ENCODE results near the gene LIMD2.

- TF ChIP-seq CTCF (IDR thresholded peaks at IDR 0.05; ENCODE audit: control extremely low read depth in 1 of 3, insufficient read depth in 1 of 3, low read depth in 1 of 3, low read length in 3 of 3) (no peak), POLR2A (IDR thresholded peaks at IDR 0.05; ENCODE audit: control extremely low read depth in 1 of 2, low read depth in 2 of 2, low read length in 2 of 2) (no peak), EZH2 (IDR thresholded peaks at IDR 0.05; ENCODE audit: low read depth, low read length, severe bottlenecking) (no peak), CEBPB (IDR thresholded peaks at IDR 0.05; ENCODE audit: low read depth, low read length) (no peak), HDAC6 (IDR thresholded peaks at IDR 0.05; ENCODE audit: low read depth, low read length) (no peak), BACH1 (IDR thresholded peaks at IDR 0.05; ENCODE audit: low read length) (no peak), MAX (IDR thresholded peaks at IDR 0.05) (no peak), POLR2AphosphoS5 (IDR thresholded peaks at IDR 0.05; ENCODE audit: low read depth, low read length) (no peak), MAFK (IDR thresholded peaks at IDR 0.05; ENCODE audit: low read depth, low read length) (no peak), ZNF274 (IDR thresholded peaks at IDR 0.05; ENCODE audit: borderline replicate concordance, extremely low read depth, low read length) (no peak), RNF2 (IDR thresholded peaks at IDR 0.05; ENCODE audit: borderline replicate concordance, low read depth, low read length, missing control alignments, poor library complexity, severe bottlenecking) (no peak), EP300 (IDR thresholded peaks at IDR 0.05; ENCODE audit: borderline replicate concordance in 1 of 2, low read depth in 2 of 2, low read length in 2 of 2) (no peak)
Observed at GRCh38 chr17:63649813-63650212, 50.1 kb downstream of the LIMD2 start.
